PC-3 (cell line): Measurements from ENCODE around the gene TMEM186. TPM values are rescaled to one million over a fixed set of nuclear protein-coding genes. Genes with fewer than 3 reads are reported as not detected.

Source experiments
- ATAC-seq: fragments of 200-7000 bp; cut with Tn5 transposase; 2 replicates; pipeline ENCODE4 v1.9.1; 2020; ENCODE audit warnings: mild to moderate bottlenecking, moderate library complexity
- BruUV-seq: library from RNA; stranded (reverse); fragments of 400-500 nt; replicated peaks from 2 replicates; lab custom pipeline; 2021; lab: Mats Ljungman, UMichigan
- CTCF ChIA-PET: fragments of 300-600 bp; sonication (Branson Sonifier 250); formaldehyde crosslinking; loops from one replicate; lab custom pipeline; 2022; ENCODE audit warnings: antibody characterized with exemption; lab: Charles Lee
- POLR2A ChIA-PET: fragments of 300-600 bp; sonication (Branson Sonifier 250); formaldehyde crosslinking; loops from one replicate; lab custom pipeline; 2022; ENCODE audit warnings: antibody characterized with exemption; ENCODE audit not compliant: unreplicated experiment; lab: Charles Lee
- DNase-seq: peaks from one replicate; pipeline ENCODE4 v3.0.0-alpha.2; 2015
- H2AFZ ChIP-seq: fragments of 300-600 bp; sonication (generic); 2 replicates; pipeline ENCODE4 v1.6.0; 2016; ENCODE audit warnings: antibody characterized with exemption, low read length
- H3F3A ChIP-seq: fragments of 300-600 bp; sonication (generic); one replicate; pipeline ENCODE4 v1.6.0; 2017; ENCODE audit warnings: antibody characterized with exemption, low read length, control low read depth, mild to moderate bottlenecking; ENCODE audit not compliant: unreplicated experiment
- H3K27ac ChIP-seq: fragments of 300-600 bp; sonication (generic); 2 replicates; pipeline ENCODE4 v1.5.1; 2016; ENCODE audit warnings: mild to moderate bottlenecking, low read length
- H3K27me3 ChIP-seq: fragments of 300-600 bp; sonication (generic); 2 replicates; pipeline ENCODE4 v1.6.1; 2016; ENCODE audit warnings: low read length, mixed read lengths
- H3K36me3 ChIP-seq: fragments of 300-600 bp; sonication (generic); 2 replicates; pipeline ENCODE4 v1.6.1; 2016; ENCODE audit warnings: low read depth, mixed run types, low read length, mixed read lengths
- H3K4me1 ChIP-seq: fragments of 300-600 bp; sonication (generic); 2 replicates; pipeline ENCODE4 v1.5.1; 2016; ENCODE audit warnings: low read length; ENCODE audit not compliant: insufficient read depth
- H3K4me2 ChIP-seq: fragments of 300-600 bp; sonication (generic); 2 replicates; pipeline ENCODE4 v1.6.0; 2016; ENCODE audit warnings: low read length
- H3K4me3 ChIP-seq: fragments of 300-600 bp; sonication (generic); 2 replicates; pipeline ENCODE4 v1.5.1; 2016; ENCODE audit warnings: mild to moderate bottlenecking, low read length, mixed read lengths
- H3K79me2 ChIP-seq: fragments of 300-600 bp; sonication (generic); 2 replicates; pipeline ENCODE4 v1.6.1; 2017; ENCODE audit warnings: low read length, mixed read lengths
- H3K9ac ChIP-seq: fragments of 300-600 bp; sonication (generic); 2 replicates; pipeline ENCODE4 v1.6.0; 2016; ENCODE audit warnings: mild to moderate bottlenecking, low read length
- H3K9me2 ChIP-seq: fragments of 300-600 bp; sonication (generic); replicated peaks from 2 replicates; pipeline ENCODE4 v1.6.1; 2016; ENCODE audit warnings: mixed run types, low read length, mixed read lengths
- H3K9me3 ChIP-seq: fragments of 300-600 bp; sonication (generic); 2 replicates; pipeline ENCODE4 v1.6.1; 2016; ENCODE audit warnings: low read length, mixed read lengths
- H4K20me1 ChIP-seq: fragments of 300-600 bp; sonication (generic); 2 replicates; pipeline ENCODE4 v1.6.1; 2016; ENCODE audit warnings: low read length, mixed read lengths
- CTCF ChIP-seq: fragments of 300-600 bp; sonication (generic); conservative IDR thresholded peaks from 2 replicates; pipeline ENCODE4 v1.5.1; 2017; ENCODE audit warnings: antibody characterized with exemption, low read depth, mild to moderate bottlenecking, low read length
- EZH2 ChIP-seq: fragments of 300-600 bp; sonication (generic); IDR thresholded peaks from one replicate; pipeline ENCODE4 v1.6.1; 2017; ENCODE audit warnings: antibody characterized with exemption, mild to moderate bottlenecking, low read length; ENCODE audit not compliant: unreplicated experiment
- EZH2phosphoT487 ChIP-seq: fragments of 300-600 bp; sonication (generic); IDR thresholded peaks from 2 replicates; pipeline ENCODE4 v1.6.1; 2018; ENCODE audit warnings: mild to moderate bottlenecking, antibody characterized with exemption, low read length, borderline replicate concordance
- intact Hi-C: fragments of 100-400 bp; cut with micrococcal nuclease; formaldehyde crosslinking; loops from 2 replicates; pipeline ENCODE4 v1.9.0; 2023
- total RNA-seq: library from RNA; depleted of rRNA; stranded (reverse); fragments of >200 nt; gene quantifications from 2 replicates; pipeline ENCODE4 v1.2.3, GENCODE V29; 2014

TMEM186 gene
- total RNA-seq, 1 experiment from 2014 or later, result 7.4 TPM

- intact Hi-C loops, result no loop called here
These were observed 35.3 kb upstream of the TMEM186 start for GRCh38 chr16:8832717-8833105.

GRCh38 chr16:8831871-8832716 lies 34.7 kb upstream of the TMEM186 start:
- no peak for TF ChIP-seq EZH2phosphoT487
- TF ChIP-seq EZH2, result no peak
- TF ChIP-seq CTCF, result no peak
- Histone ChIP-seq H2AFZ (no peak overlapping the region), H3F3A (no peaks in the 10 kb centered on the region), H3K27me3 (no peaks in the 10 kb centered on the region), H3K4me1 (no peaks in the 10 kb centered on the region), H4K20me1 (no peaks in the 10 kb centered on the region), H3K9me2 (no peaks in the 10 kb centered on the region), H3K4me3 (no peak overlapping the region), H3K9ac (no peak overlapping the region), H3K9me3 (no peaks in the 10 kb centered on the region), H3K79me2 (no peaks in the 10 kb centered on the region), H3K27ac (no peak overlapping the region), H3K4me2 (no peak overlapping the region), H3K36me3 (peaks cover 13% of the 10 kb centered on the region)
- DNase-seq, result no peak
- CTCF ChIA-PET, result no interaction called here
- intact Hi-C loops, result no loop called here
- ATAC-seq, result no peak
- POLR2A ChIA-PET, result no interaction called here
- BruUV-seq, result no TSS peak

More at GRCh38 chr16:8832717-8833105, 35.3 kb upstream of the TMEM186 start:
- Histone ChIP-seq H3K27ac (no peak overlapping the region), H3K4me2 (no peak overlapping the region), H3K9me3 (no peaks in the 10 kb centered on the region), H3K4me1 (no peaks in the 10 kb centered on the region), H3F3A (no peaks in the 10 kb centered on the region), H3K27me3 (no peaks in the 10 kb centered on the region), H3K4me3 (no peak overlapping the region), H3K9me2 (no peaks in the 10 kb centered on the region), H3K36me3 (peaks cover 13% of the 10 kb centered on the region), H3K79me2 (no peaks in the 10 kb centered on the region), H2AFZ (no peak overlapping the region), H3K9ac (no peak overlapping the region), H4K20me1 (no peaks in the 10 kb centered on the region)
- BruUV-seq, result no TSS peak
- no peak for TF ChIP-seq EZH2phosphoT487
- no peak for TF ChIP-seq EZH2
- no peak for TF ChIP-seq CTCF
- POLR2A ChIA-PET, result no interaction called here
- ATAC-seq (no peak), DNase-seq (no peak)
- CTCF ChIA-PET, result no interaction called here

GRCh38 chr16:8831450-8831849 lies 34.0 kb upstream of the TMEM186 start:
- Histone ChIP-seq H3K9ac (no peak overlapping the region), H3K4me1 (no peaks in the 10 kb centered on the region), H2AFZ (no peak overlapping the region), H3K36me3 (peaks cover 13% of the 10 kb centered on the region), H3K27me3 (no peaks in the 10 kb centered on the region), H3K79me2 (no peaks in the 10 kb centered on the region), H3K27ac (no peak overlapping the region), H3F3A (no peaks in the 10 kb centered on the region), H3K9me3 (no peaks in the 10 kb centered on the region), H3K9me2 (no peaks in the 10 kb centered on the region), H3K4me3 (no peak overlapping the region), H4K20me1 (no peaks in the 10 kb centered on the region), H3K4me2 (no peak overlapping the region)
- ATAC-seq (no peak), DNase-seq (no peak)
- ChIA-PET POLR2A (no interaction called here), CTCF (no interaction called here)
- TF ChIP-seq EZH2, result no peak
- no peak for TF ChIP-seq CTCF
- TF ChIP-seq EZH2phosphoT487, result no peak
- intact Hi-C loops, result no loop called here
- BruUV-seq, result no TSS peak
